ENCODE data around the gene WDFY2. TPM values are rescaled to one million over a fixed set of nuclear protein-coding genes. Genes with fewer than 3 reads are reported as not detected.

Gene WDFY2
- total and polyA plus RNA-seq, 2 of the 8 experiments (the other 6 are each of a cell fraction or from before 2014, with no cell fraction given), result 13.9 to 29.0 TPM

- no peak for TF ChIP-seq CHD7 (IDR thresholded peaks at IDR 0.05; ENCODE audit: insufficient replicate concordance, low read length)
- no peak for TF ChIP-seq TBP (IDR thresholded peaks at IDR 0.05; ENCODE audit: low read depth, low read length)
- TF ChIP-seq RFX5 (IDR thresholded peaks at IDR 0.05; ENCODE audit: borderline replicate concordance, low read depth, low read length), result no peak
Observed at GRCh38 chr13:51621602-51622001, 37.3 kb downstream of the WDFY2 start (continued).

Data from H1 (cell line).